ENCODE results near the gene GFPT2.

Gene GFPT2

DNA sequence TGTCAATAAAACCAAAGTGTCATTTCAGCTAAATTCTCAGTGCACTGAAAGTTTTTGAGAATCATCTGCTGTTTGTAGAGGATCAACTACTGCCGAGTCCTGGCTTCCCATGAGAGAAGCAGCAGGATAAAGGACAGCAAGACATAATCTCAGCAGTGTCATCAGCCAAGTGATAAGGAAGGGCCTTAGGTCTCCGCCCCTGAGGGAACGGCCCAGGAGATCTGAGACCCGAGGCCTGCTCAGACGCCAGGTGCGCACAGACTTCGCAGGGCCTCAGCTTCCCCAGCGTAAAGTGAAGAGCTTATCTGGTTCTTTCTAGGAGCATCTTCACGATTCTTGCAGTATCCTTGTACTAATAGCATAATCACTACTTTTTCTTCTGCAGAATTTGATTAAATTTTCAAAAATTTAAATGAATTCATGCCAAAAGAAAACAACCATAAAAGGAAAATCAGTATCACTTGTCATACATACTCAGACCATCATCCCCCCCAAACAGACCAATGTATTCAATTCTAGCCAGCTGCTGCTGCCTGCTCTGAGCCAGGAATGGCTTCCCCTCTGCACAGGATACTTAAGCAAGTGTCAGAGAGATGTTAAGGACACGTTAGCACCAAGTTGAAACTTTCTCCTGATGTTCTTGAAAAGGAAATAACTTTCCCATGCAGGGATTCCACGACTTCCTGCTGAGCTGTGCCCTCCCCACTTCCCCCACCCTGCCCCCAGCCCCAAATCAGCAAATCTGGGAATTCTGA is 2.2 kb downstream of the GFPT2 start:
- DNase-seq, result no peak

DNA sequence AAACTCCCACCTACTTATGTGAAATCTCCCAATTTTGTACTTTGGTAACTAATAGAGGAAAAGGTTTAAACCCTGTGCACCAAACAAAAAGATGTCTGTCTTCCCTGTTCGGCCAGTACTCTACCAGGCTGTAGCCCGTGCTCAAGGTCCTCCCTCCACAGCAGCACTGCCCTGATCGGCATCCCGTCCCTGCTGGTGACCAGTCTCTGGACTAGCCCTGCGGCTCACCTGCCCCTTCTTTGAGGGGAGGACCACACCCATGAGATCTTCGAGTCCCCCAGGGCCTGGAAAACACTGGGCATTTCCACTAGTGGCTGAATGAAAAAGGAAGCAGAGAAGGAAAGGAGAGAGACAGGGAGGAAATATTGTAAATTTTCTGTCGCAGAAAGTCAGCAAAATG is 2.8 kb downstream of the GFPT2 start:
- DNase-seq, result no peak

DNA sequence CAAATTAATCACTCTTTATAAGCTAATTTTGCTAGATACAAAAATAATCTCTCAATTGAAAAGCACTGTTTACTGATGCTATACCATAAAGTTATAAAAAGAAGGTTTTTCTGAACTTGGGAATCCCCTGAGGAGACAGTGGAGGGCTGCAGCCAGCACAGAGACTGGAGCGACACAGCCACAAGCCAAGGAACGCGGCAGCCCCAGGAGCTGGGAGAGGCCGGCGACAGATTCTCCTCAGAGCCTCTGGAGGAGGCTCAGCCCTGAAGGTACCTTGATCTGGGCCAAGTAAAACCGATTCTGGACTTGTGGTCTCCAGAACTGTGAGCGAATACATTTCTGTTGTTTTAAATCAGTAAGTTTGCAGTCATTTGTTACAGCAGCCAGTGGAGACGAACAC is 3.7 kb downstream of the GFPT2 start:
- DNase-seq, result no peak

DNA sequence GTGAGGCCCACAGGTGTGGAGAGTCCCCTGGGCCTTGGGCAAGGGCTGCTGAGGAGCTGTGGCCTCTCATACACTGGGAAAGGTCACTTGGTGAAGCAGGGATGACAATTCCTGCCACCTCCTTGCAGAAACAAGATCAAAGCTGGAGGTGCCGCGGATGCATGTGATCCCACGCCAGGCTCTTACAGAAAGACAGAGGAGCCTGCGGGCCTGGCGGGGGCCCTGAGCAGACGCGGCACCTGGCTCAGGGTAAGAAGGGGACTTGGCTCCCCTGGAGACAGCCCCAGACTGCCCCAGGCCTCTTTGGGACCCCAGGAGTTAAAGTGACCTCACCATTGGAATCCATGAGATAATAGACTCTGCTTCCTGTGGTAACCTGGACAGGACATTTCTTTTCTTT is 4.8 kb downstream of the GFPT2 start:
- DNase-seq, result no peak

DNA sequence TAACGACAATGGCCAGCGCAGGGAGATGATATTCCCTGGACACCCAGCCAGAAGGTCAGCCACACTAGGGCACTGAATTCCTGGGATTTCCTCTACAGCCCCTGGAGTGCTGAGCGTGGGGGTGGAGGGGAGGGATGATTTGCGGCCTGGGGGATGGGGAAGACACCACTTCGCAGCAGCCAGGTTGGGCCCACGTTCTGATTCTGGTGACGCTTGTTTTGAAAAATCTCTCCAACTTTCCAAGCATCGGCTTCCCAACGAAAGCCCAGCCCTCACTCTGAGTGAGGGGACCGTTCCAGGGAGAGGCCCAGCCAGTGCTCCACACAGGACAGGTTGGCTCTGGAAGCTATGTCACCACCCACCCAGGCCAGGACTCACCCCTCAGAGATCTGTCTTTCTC is 5.4 kb downstream of the GFPT2 start:
- no peak for DNase-seq

DNA sequence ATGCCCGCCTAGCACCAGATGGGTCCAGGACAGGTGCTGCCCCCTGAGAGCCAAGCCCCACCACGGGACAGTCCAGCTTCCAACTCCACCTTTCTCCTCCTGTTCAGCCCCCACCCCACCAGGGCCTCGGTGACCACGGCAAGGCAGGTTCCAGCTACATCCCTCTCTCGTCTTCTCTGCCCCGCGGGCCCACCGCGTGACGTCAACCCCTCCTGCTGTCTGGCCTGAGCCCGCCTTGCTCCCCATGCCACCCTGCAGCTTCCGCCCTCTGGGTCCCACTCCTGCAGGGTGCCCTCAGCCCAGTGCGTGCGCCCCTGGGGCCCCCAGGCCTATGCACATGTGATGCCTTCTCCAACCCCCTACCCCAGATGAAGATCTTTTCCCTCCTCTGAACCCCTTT is 6.8 kb downstream of the GFPT2 start:
- DNase-seq, result no peak

DNA sequence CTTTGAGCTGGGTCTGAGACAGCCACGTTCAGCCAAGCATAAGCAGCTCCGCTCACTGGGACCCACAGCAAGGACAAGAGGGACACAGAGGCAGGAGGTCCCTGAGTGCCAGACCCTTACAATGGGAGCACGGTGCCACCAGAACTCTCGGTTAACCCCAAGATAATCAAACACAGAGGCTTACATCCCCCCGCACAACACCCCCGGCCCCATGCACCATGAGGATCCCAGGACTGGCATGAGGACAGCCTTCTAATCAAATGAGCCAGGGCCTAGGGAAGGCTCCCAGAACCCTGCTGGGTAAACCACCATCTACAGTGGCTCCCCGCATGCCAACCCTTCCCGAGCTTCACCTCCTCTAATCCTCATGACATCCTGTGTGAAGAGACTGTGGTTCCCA is 7.4 kb downstream of the GFPT2 start:
- DNase-seq, result no peak

DNA sequence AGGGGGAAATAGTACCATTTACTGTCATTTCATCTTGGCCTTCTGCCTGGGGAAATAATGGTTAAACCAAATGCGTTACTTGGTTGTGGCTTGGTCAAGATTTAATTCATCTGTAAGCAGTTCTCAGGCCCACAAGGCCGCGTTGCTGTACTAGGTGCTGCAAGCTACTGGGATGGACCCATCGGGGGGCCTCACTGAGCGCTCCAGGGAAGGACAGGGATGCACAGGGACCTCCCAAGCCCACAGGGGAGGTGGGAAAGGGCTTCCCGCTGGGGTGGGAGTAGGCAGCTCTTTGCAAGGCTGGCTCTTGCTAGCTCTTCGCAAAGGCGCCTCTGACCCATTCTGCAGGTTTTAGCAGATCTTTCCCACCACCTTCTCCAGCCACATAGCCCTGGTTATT is 8.0 kb downstream of the GFPT2 start:
- no peak for DNase-seq

DNA sequence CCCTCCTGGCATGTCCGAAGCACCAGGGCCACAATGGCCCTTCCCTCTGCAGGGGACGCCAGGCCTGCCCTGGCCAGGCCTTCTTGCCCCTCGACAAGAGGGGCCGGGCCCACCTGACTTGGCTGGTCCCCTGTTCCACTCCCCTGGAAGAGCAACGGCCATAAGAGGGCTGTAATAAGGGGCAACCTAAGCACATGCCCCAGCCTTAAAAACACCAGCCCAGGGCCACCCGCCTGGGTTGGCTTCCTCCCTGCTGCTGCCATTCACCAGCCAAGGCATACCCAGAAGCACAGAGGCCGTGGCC is 8.5 kb downstream of the GFPT2 start:
- DNase-seq, result no peak

DNA sequence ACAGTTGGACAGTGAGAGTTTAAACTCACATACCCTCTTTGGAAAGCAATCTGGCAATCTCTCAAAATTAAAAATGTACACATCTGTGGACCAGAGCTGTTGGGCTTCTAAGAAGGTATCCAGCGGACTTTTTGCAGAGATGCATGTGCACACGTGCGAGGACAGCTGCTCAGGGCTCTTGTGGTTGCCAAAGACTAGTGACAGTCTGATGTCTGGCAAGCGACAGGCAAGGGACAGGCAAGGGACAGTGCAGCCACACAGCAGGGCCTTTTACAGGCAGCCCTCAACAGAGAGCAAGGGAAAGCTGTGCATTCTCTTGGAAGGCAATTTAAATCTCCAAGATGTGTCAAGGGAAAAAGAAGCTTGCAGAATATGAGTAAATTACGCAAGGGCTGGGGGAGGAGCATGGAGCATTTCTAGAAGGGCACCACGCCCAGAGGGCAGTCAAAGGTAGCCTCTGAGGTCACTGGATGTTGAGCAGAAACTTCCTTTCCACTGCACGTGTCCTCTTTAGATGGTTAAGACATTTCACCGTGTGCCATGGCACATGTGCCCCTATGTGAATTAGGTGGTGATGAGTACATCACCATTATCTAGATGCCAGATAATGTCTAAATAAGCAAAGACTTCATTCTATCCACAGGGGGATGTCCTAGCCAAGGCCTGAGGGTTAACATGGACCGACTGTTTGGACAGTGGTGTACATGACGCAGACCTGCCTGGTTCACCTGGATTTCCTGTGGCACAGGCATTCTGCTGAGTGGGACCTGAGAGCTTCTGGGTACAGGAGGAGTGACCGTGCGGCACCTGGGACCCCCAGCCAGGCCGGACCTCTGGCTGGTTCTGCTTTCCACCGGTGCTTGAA is 9.1 kb downstream of the GFPT2 start:
- DNase-seq, result no peak

DNA sequence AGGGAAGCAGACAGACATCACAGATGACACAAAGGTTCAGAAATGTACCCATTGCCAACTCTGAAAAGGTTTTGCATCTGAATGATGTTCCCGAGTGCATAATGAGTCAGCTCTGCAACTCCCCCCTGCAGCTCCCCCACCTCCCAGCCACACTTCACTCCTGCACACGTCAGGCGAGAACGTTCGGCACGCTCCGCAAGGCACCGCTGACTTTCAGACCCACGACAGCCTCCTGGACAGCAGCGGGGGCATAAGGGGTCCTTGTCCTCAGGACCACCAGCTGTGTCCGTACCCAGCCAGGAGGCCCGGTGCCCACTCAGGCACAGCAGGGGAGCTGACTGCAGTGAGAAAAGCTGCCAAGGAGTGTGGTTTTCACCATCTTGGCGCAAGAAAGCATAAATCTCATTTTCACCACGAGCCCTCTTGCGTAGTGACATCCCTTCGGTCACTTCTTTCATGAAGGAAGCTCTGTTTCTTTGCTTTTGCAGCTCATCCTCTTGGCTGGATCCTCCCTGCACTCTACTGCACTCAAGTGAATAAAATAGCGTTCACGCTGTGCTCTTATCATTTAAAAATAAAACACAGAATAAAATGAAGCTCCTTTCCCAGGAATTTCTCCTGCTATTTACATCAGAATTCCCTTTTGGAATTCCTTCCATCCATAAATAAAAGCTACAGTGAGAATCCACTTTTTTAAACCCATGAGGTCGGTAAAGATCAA is 9.9 kb downstream of the GFPT2 start:
- no peak for DNase-seq

DNA sequence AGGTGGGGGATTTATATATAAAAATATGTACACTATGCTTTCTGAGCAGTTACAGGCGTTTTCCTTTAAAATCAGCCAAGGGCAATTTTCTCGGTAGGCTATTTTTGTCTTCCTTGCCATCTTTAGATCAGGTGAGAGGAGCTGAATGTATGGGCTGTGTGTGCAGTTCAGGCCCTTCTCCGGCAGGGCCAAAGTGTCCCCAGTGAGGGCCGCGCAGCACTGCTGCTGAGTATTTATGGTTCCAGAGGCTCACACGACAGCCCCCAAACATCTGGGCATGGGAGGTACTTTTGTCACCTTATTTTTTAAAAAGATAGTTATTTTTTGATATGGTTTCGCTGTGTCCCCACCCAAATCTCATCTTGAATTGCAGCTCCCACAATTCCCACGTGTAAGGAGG is 11.5 kb downstream of the GFPT2 start:
- DNase-seq, result no peak

DNA sequence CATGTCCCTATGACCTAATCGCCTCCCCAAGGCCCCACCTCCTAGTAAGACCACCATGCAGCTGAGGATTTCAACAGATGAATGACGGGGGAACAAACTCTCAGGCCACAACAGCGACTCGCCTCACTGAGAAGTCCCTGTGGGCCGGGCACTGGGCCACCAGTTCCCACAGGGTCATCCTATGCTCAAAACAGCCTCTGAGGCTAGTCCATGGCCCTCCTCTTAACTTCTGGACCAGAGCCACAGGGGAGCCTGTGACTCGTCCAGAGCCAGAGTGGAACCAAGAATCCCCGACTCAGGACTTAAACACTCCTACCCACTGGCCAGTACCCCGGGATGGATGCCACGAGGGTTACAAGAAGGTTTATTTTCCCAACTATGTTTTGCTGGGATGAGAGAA is 12.3 kb downstream of the GFPT2 start:
- no peak for DNase-seq

DNA sequence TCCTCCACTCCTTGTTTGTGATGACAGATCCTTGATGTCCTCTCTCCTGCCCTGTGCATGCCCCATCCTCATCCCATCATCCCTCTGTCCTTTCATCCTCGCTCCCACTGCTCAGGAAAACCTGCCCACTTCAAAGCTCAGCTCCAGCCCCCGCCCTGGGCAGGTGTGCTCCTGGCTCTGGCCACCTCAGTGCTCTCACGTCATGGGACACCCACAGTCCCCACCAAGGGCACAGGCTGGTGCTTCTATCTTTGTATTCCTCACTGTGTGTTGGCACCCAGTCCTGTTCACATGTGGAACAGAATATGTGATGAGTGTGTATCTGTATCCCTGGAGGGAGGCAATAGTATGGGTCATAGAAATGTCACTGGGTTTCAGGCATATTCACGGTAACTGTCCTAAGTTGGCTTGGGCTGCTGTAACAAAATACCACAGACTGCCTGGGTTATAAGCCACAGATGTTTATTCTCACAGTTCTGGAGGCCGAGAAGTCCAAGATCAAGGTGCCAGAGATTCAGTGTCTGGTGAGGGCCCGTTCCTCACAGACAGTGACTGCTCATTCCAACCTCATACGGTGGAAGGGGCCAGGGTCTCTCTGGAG is 13.5 kb downstream of the GFPT2 start:
- DNase-seq, result no peak

DNA sequence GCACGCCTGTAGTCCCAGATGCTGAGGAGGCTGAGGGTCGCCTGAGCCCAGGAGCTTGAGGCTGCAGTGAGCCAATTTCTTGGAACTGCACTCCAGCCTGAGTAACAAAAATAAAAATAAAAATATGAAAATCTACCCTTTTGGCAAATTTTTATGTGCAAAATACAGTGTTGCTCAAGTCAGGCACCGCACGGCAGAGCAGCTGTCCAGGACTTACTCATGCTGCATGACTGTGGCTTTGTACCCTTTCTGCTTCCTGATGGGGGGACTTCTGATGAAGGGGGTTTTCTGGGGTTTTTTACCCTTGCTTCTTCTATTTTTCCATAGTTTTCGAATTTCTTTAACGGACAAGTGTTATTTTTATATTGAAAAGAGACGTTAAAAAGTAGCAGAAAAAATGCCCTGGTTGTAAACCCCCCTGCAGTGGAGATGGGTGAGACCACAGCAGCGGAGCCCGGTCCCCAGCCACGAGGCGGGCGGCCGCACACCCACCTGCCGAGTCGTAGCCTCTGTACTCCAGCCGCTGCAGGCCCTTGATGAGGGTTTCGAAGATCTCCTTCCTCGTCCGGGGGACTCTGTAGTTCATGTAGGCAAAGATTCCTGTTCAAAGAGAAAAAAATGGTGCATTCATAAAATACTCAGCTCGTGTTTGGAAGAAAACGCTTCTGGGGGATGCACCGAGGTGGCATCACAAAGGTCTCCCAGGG is 15.0 kb downstream of the GFPT2 start:
- no peak for DNase-seq

DNA sequence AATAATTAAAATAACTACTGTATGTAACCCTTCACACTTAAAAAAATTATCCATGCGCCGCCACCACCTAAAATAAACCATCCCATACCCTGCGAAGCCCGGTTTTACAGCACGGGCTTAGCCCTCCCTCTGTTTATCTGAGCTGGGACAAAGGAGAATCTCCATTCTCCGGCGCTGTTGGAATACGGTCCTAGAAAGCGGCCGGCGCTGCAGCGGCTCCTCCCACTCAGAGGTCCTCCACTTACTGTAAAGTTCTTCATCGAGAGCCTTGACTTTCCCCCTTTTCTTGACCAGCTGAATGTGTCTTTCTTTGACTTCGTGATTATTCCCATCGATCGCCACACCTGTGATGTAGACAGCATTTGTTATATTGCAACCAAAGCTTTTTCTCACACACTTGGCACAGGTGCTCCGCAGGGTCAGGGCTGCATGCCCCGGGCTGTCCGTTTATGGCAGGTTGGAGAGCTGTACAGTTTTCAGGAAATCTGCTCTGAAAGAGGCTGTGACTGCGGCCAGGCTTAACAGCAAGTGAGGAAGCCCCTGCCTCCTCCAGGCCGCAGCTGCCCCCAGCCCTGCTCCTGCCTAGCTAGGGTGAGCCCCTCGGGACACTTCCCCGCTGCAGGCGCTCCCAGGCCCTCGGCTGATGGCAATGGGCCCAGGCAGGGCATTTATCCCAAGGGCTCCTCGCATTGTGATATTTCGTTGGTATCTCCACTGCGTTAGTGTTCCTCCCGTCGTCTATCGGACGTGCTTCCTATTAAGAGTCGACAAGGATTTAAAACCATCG is 16.7 kb downstream of the GFPT2 start:
- no peak for DNase-seq

DNA sequence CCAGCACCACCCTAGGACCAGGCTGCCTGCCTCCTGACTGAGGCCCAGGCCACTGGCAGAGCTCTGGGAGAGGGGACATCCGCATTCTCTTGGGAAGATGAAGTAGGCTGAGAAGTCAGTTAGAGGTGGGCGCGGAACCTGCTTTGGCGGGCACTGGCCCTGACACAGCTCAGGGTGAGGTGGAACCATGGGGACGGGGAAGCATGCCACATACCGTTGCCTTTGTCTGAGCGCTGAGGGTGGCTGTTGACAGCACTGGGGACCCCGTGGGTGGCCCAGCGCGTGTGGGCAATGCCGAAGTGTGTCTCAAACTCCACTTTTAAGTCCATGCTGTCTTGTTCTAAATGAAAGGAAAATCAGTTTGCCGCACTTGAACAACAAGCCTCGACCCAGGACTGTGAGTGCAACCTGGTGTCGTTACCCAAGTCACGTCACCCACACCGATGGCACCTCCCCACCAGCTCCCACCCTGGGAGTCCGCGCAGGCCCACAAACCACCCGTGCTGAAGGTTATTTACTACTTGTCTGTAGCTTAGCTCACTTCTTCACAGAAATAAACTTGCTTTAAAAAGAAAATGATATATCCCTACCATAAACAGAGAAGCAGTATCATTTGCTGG is 17.4 kb downstream of the GFPT2 start:
- DNase-seq, result no peak

DNA sequence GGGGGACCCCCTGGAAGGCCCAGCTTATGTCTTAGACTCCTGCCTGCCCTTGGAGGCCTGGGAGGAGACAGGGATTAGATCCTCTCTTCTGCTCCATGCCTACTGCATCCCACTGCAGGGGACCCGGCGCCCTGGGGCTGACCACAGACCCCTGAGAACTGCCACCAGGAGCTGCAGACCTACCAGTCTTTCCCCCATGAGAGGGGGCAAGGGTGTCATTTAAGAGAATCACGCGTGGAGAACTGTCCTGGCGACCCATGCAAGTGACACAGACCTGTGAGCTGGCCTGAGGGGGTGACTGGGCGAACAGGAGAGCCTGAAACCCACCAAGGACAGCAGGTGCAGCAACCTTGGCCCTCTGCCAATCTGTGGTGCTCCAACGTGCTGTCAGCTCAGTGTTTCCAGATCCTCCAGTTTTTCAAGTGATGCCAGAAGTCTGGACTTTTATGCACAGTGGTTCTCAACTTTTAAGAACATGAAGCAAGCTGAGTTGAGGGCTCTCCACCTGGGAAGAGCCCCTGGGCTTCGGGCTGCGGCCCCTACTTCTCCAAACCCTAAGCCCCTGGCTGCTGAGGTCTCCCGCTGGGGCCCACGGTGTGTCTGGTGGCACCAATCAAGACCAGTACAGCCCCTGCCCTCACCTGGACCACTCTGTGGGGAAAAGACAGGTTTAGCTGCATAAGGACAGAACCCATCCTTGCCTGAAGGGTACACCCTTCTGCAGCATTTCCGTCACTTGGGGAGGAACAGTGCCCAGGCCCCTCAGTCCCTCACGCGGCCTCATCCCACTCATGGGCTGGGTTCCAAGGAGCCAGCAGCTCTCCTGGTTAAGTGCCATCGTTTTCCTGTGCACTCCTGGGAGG is 18.2 kb downstream of the GFPT2 start:
- no peak for DNase-seq

DNA sequence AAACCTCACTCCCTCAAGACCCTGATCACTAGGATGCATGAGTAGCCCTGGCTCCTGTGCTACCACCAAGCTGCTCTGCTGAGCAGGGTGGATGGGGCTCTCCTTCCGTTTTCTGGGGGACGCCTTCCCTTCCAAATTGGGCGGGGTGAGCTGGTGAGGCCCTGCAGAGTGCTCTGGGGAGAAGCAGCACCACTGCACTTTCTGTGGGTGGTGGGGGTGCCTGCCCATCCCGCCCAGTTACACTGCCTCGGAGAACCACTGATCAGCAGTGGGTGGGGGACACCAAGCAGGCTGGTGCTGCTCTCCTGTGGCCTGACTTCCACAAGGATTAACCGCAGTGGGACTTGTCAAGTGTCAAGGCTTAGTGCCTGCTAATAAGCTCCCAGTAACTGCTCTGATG is 19.0 kb downstream of the GFPT2 start:
- DNase-seq, result no peak

DNA sequence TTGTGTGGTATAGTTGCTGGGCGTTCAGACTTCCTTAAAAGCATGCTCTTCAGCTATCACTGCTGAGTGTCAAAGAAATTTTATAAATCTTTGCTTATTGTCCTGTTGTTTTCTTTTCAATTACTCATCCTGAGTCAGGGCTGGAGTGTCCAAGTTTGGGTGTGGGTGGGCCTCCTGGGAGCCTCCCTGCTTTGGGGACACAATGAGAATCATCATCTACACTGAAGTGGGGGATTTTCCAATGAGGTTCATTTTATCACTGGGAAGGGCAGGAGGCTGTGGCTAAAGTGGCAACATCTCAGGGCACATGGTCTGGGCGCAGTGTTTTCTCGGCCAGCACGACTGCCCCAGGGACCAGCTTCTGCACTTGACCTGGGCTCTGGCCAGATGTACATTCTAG is 19.5 kb downstream of the GFPT2 start:
- no peak for DNase-seq

DNA sequence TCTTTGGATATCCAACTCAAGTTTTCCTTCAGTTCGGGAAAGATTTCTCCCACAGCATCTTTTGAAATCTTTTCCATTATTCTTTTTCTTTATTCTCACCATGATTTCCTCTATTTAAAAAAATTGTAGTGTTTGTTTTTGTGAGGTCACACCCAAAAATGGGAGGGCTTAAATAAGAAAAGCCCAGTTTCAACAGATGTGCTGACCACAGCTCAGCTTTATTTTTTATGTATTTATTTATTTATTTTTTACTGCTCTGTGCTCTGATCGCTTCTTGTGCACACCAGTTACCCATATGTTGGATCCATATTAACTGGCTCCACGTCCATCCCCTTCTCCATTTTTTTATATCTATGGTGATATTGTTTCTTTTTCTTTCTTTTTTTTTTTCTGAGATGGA is 20.3 kb downstream of the GFPT2 start:
- no peak for DNase-seq

Data from NCI-H69 (cell line).